ENCODE measurements around the gene ZBTB42. TPM values are rescaled to one million over a fixed set of nuclear protein-coding genes. Genes with fewer than 3 reads are reported as not detected.
A peak's percentile ranks its signal among the peaks of the same experiment; 100 is the strongest.

The ZBTB42 gene
- total and polyA plus RNA-seq, 2 of the 13 experiments (the other 11 are each of a cell fraction or from before 2014, with no cell fraction given), result 2.8 to 4.2 TPM

GRCh38 chr14:104802394-104803184 lies 1.7 kb downstream of the ZBTB42 start:
- ChIA-PET POLR2A (no interaction called here), CTCF (ENCODE audit: low intra/inter-chr PET ratio, low total read pairs) (no interaction called here)
- in situ Hi-C loops (cut with HindIII; ENCODE audit: extremely low pct_ligation_motif_present, low pct_unique_long_range_greater_than_20kb), result no loop called here

DNA sequence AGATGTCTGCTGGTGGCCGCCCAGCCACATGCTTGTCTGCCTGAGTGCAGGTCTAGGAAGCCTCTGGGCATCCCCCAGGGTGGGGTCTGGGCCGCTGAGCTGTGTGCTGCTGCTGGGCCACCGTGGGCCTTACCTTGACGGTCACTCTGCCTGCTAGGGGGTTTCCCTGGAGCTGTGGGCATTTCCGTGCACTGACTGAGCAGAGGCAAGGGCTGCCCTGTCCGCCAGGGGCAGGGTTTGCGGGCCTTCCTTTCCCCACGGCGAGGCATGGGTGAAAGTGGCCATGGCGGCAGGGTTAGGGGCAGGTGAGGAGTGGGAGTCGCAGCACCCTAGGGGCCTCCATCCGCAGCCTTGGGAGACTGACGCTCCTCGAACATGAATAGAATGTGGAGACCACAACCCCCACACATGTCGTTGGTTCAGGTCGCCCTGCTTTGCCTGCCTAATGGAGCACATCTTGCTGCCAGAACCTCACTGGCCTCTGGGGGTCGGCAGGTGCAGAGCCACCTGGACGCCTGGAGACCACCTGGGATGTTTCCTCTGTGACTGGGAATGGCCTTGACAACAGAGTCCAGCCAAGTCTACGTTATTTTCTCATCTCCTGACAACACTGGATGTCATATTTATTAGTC lies 2.5 kb downstream of the ZBTB42 start:
- no peak overlapping the region for H3K9ac ChIP-seq (ENCODE audit: insufficient read depth, low read depth, low read length)
- no peak overlapping the region for H2AFZ ChIP-seq (ENCODE audit: low read length)
- no peaks in the 10 kb centered on the region for H3K36me3 ChIP-seq (replicated peaks in 1 of 2; ENCODE audit: control insufficient read depth in 1 of 2, insufficient read depth in 2 of 2, low read length in 2 of 2)
- WGBS (ENCODE audit: low lambda C conversion rate), result 93% methylated on average over 8 of the region's 19 CpGs
- in situ Hi-C loops (cut with HindIII; ENCODE audit: extremely low pct_ligation_motif_present, low pct_unique_long_range_greater_than_20kb), result no loop called here
- H3K4me1 ChIP-seq (ENCODE audit: insufficient read depth, low read length), result peaks cover 50% of the 10 kb centered on the region
- H4K20me1 ChIP-seq (ENCODE audit: insufficient read depth, low read length), result peaks cover 7% of the 10 kb centered on the region; the same call in 1 of the 2 replicates
- H3K4me2 ChIP-seq (ENCODE audit: low read depth, low read length), result no peak overlapping the region
- no peak for ATAC-seq
- CTCF ChIA-PET (ENCODE audit: low intra/inter-chr PET ratio, low total read pairs), result no interaction called here
- BruUV-seq (replicated peaks), result no TSS peak
- intact Hi-C loops (cut with micrococcal nuclease; ENCODE audit: unreplicated experiment), result no loop called here
- no peak overlapping the region for H3K27ac ChIP-seq (ENCODE audit: extremely low read length, insufficient read depth, low read length)
- no peak for DNase-seq (ENCODE audit: low spot score)
- H3K27me3 ChIP-seq (ENCODE audit: control insufficient read depth in 1 of 2, insufficient read depth in 2 of 2, low read length in 2 of 2), result no peaks in the 10 kb centered on the region
- H3K4me3 ChIP-seq (replicated peaks in 1 of 3; ENCODE audit: insufficient read depth in 1 of 3, low read depth in 2 of 3, low read length in 3 of 3), result no peak overlapping the region
- no peaks in the 10 kb centered on the region for H3K9me3 ChIP-seq (ENCODE audit: low read length)
- POLR2A ChIA-PET, result no interaction called here
- no peaks in the 10 kb centered on the region for H3K79me2 ChIP-seq (ENCODE audit: insufficient read depth, low read length)
- FAIRE-seq, result no peak
- TF ChIP-seq AHR (CRISPR knock-in tag; IDR thresholded peaks at IDR 0.05) (no peak), ZNF230 (CRISPR knock-in tag; IDR thresholded peaks at IDR 0.05) (no peak), CBFB (CRISPR knock-in tag; IDR thresholded peaks at IDR 0.05) (no peak), KLF13 (CRISPR knock-in tag; IDR thresholded peaks at IDR 0.05) (no peak), ZNF30 (CRISPR knock-in tag; IDR thresholded peaks at IDR 0.05) (no peak), TBL1XR1 (IDR thresholded peaks at IDR 0.05; ENCODE audit: borderline replicate concordance, low read length, partially characterized antibody) (no peak), AGO2 (optimal IDR thresholded peaks at IDR 0.05; ENCODE audit: low read depth, low read length) (peak; percentile 26), ZNF17 (CRISPR knock-in tag; IDR thresholded peaks at IDR 0.05) (no peak), ZC3H13 (CRISPR knock-in tag; IDR thresholded peaks at IDR 0.05) (peak; percentile 65; the same call in 1 of the 2 replicates), PCBP2 (optimal IDR thresholded peaks at IDR 0.05; ENCODE audit: low read depth, low read length, poor library complexity, severe bottlenecking) (no peak)

More at GRCh38 chr14:104802394-104803184, 1.7 kb downstream of the ZBTB42 start:
- no peak for FAIRE-seq
- no peak for DNase-seq (ENCODE audit: low spot score)
- Histone ChIP-seq H3K9me3 (ENCODE audit: low read length) (no peaks in the 10 kb centered on the region), H3K4me1 (ENCODE audit: insufficient read depth, low read length) (peaks cover 58% of the 10 kb centered on the region), H3K4me3 (replicated peaks in 1 of 3; ENCODE audit: insufficient read depth in 1 of 3, low read depth in 2 of 3, low read length in 3 of 3) (no peak overlapping the region; a peak in 1 of 6 replicates), H2AFZ (ENCODE audit: low read length) (no peak overlapping the region), H3K4me2 (ENCODE audit: low read depth, low read length) (0 out of 2 replicates have a peak overlapping the region, but pooled peaks have one; percentile 2), H3K27me3 (ENCODE audit: control insufficient read depth in 1 of 2, insufficient read depth in 2 of 2, low read length in 2 of 2) (no peaks in the 10 kb centered on the region), H3K27ac (ENCODE audit: extremely low read length, insufficient read depth, low read length) (no peak overlapping the region), H3K9ac (ENCODE audit: insufficient read depth, low read depth, low read length) (no peak overlapping the region), H4K20me1 (ENCODE audit: insufficient read depth, low read length) (peaks cover 7% of the 10 kb centered on the region; the same call in 1 of the 2 replicates), H3K79me2 (ENCODE audit: insufficient read depth, low read length) (no peaks in the 10 kb centered on the region), H3K36me3 (replicated peaks in 1 of 2; ENCODE audit: control insufficient read depth in 1 of 2, insufficient read depth in 2 of 2, low read length in 2 of 2) (no peaks in the 10 kb centered on the region)
- TSS peak; percentile 47 for BruUV-seq (replicated peaks)
- TF ChIP-seq CBFB (CRISPR knock-in tag; IDR thresholded peaks at IDR 0.05) (no peak), TBP (CRISPR knock-in tag; IDR thresholded peaks at IDR 0.05) (no peak), ZNF232 (CRISPR knock-in tag; IDR thresholded peaks at IDR 0.05; ENCODE audit: borderline replicate concordance) (no peak), SUZ12 (IDR thresholded peaks at IDR 0.05; ENCODE audit: low read depth, low read length) (no peak), ZNF530 (CRISPR knock-in tag; IDR thresholded peaks at IDR 0.05; ENCODE audit: low read depth) (no peak), ZNF12 (CRISPR knock-in tag; IDR thresholded peaks at IDR 0.05) (no peak), ZBTB38 (CRISPR knock-in tag; IDR thresholded peaks at IDR 0.05) (no peak), FOSL2 (CRISPR knock-in tag; IDR thresholded peaks at IDR 0.05) (no peak)
- TF ChIP-seq, protein P1, sequence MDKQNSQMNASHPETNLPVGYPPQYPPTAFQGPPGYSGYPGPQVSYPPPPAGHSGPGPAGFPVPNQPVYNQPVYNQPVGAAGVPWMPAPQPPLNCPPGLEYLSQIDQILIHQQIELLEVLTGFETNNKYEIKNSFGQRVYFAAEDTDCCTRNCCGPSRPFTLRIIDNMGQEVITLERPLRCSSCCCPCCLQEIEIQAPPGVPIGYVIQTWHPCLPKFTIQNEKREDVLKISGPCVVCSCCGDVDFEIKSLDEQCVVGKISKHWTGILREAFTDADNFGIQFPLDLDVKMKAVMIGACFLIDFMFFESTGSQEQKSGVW (CRISPR knock-in tag; IDR thresholded peaks at IDR 0.05; ENCODE audit: borderline replicate concordance), result no peak
- no peak for ATAC-seq
- intact Hi-C loops (cut with micrococcal nuclease; ENCODE audit: unreplicated experiment), result no loop called here
- WGBS (ENCODE audit: low lambda C conversion rate), result 94% methylated on average over 19 of the region's 20 CpGs

Measured in HepG2 (cell line).